GM03348 (cell line): ENCODE data around the gene DYNLRB1.

ENCODE experiments used
- DNase-seq: peaks from one replicate; pipeline ENCODE4 v3.0.0; 2012; ENCODE audit warnings: low spot score

The DYNLRB1 gene

DNA sequence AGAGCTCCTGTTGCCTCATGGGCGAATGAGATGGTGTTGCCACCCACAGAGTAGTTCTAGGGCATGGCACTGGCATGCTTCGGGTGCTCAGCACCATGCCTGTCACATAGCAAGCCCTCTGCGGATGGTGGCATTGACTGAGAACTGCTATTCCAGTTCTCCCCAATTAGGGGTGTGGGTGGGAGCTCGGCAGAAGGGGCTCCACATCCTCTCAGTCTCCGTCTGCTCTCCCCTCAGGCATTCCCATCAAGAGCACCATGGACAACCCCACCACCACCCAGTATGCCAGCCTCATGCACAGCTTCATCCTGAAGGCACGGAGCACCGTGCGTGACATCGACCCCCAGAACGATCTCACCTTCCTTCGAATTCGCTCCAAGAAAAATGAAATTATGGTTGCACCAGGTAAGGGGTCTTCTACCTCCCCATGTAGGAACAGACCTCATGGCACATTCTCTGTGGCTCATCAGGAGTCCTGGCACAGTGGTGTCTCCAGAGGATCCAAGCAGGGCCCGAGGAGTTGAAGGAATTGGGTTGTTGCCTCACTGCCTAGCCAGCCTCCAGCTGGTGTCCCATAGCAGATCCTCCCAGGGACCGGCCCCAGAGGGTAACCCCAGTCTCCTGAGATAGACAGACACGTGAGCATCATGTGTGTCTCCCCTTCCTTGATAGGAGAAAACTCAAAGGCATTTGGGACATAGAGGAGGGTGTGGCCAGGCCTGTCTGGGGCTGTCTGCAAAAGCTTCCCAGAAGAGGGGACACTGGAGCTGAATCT is 18.4 kb downstream of the DYNLRB1 start:
- no peak for DNase-seq

- DNase-seq, result no peak
These were observed 19.1 kb downstream of the DYNLRB1 start for GRCh38 chr20:34535301-34535840.

DNA sequence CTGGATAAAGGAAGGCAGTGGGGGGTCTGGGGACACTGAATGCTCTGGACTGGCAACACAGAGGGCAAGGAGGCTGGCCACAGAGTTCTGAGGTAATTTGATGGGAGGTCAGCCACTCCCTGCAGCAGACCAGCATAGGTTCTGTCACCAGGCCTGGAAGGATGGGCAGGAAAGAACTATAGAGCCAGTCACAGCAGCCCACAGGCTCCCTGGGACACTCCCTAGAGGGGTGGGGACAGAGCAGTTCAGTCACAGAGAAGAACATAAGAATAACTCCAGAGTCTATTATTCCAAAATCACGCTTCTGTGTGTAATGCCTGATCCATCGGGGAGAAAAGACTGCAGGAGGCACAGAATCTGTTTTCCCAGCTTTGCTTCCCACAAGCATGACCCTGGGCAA is 19.6 kb downstream of the DYNLRB1 start:
- no peak for DNase-seq

- DNase-seq, result no peak
These were observed 20.7 kb downstream of the DYNLRB1 start for GRCh38 chr20:34536798-34537394.

GRCh38 chr20:34537651-34538050 is 21.4 kb downstream of the DYNLRB1 start:
- no peak for DNase-seq

- DNase-seq, result peak; percentile 83
These were observed 22.5 kb downstream of the DYNLRB1 start for GRCh38 chr20:34538671-34539123.

DNA sequence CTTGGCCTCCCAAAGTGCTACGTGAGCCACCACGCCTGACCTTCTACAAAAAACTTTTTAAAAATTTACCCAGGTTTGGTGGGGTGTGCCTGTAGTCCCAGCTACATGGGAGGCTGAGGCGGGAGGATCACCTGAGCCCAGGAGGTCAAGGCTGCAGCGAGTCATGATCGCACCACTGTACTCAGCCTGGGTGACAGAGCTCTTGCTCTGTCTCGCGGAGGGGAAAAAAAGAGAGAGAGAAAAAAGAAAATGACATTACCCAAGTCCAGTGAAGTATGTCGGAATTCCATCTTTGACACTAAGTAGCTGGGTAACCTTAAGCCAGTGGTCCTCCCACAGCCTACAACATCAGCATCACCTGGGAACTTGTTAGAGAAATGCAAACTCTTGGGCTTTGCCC is 23.5 kb downstream of the DYNLRB1 start:
- DNase-seq, result no peak

GRCh38 chr20:34540596-34541263 is 24.5 kb downstream of the DYNLRB1 start:
- no peak for DNase-seq

GRCh38 chr20:34541264-34541901 is 25.2 kb downstream of the DYNLRB1 start:
- no peak for DNase-seq

DNA sequence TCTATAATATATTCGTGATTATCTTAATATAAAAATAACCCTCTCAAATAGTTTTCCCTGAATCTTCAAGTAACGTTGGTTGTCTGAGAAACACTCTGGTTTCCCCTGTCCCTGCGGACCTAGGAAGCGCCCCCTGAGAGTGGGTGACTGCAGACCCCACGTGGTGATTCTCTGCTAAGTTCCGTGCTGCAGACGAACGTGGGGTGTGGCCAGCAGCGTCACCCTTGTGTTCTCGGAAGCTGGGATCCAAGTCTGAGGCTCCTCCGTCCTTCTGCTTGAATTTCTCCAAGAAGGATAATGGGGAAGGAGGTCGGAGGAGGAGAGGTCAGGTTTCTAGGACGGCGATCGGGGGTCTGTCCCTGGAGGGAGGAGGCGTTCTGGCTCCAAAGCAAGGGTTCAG is 25.7 kb downstream of the DYNLRB1 start:
- DNase-seq, result no peak

GRCh38 chr20:34542439-34542838 is 26.2 kb downstream of the DYNLRB1 start:
- DNase-seq, result no peak

DNA sequence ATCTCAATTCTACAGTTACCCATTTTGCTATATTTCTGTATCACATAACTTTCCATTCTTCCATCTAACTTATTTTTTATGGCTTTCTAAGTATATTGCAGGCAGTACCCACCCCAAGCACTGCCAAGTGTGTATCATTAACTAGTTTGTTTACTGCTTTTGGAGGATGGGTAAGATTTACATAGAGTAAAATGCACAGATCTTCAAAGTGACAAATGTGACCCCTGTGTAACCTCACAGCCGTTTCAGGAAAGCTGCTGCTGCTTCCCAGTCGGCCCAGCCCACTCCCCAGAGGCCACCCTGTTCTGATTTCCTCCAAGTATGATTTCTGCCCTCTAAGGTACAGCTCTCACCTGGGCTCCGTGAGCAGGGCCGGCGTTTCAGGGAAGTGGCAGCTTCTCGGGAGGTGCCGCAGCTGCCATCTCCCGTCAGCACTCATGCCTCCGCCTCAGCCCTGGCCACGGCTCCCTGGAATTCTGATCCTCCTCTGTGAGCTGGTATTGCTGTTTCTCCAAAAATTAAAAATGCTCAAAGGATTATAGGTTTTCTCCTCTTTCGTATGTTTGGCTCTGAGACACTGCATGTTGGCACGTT is 27.3 kb downstream of the DYNLRB1 start:
- DNase-seq, result no peak

DNA sequence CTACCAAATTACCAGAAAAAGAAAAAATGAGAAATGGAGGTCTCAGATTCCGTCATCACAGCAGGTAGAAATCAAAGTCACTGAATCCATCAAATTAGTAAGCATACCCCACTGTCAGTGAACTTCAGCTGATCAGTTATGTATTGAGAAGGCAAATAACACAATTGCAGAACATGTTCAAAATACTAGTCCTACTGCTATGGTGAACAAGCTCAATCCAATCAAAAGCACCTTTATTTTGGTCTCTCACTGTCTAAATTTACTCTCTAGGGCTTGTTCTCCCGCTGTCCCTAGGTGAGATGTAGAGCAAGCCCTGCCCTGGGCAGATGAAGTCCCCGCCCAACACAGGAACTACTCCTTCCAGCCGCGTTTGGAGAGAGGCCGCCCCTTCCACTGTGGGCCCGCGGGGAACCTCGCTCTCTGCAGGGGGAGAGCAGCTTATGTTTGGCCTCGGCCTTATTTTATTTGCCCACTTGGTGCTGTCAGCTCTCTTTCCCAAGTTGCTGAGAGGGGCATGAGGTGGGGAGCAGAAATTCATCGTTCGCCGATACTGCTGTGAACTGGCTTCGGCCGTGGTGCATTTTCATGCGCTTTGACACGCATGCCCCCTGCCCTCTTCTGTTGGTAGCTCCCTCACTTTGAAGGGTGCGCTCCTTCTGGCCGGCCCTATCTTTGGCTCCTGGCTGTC is 28.0 kb downstream of the DYNLRB1 start:
- no peak for DNase-seq

DNA sequence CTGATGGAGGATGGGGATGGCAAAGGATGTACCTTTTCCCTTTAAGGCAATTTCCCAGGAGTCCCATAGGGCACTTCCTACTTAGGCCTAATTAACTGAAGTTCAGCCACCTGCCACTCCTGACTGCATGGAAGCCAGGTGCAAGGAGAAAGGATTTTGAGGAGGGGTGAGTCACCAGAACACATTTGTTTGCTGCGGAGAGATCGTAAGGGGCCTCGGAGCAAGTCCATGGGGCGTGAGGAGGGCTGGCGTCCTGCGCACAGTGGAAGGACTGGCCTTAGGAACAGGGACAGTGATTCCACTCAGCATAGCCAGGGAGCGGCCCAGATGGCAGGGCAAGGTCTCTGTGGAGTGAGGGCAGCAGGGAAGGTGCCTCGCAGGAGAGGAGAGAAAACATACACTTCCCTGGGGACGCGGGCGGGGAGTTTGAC is 30.5 kb downstream of the DYNLRB1 start:
- DNase-seq, result no peak

- no peak for DNase-seq
These were observed 31.8 kb downstream of the DYNLRB1 start for GRCh38 chr20:34547844-34548613.

DNA sequence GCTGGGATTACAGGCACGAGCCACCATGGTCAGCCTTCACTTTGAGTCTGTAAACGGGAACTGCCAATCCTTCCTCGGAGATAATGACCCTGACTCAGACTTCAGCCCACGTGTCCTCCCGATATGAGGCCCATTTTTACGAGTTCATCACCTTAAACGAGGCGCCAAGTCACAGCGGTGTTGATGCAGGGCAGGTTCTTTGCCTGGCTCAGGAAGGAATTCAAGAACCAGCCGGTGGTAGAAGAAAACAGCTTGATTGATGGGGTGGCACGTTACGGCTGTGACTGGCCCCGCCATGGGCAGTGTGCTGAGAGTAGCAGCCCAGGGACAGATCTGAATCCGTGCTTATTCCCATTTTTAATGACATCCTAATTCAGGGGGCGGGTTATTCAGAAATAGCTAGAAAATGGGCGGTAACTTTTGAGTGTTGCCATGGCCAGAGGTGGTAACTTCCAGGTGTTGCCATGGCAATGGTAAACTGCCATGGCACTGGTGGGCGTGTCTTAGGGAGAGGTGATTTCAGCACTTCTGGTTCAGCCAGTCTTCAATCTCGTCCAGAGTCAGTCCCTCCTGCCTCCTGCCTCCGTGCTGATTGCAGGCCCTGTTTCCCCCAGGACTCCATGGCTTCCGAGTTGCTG is 33.2 kb downstream of the DYNLRB1 start:
- no peak for DNase-seq

GRCh38 chr20:34549929-34550305 is 33.7 kb downstream of the DYNLRB1 start:
- DNase-seq, result no peak

GRCh38 chr20:34552569-34552968 is 36.3 kb downstream of the DYNLRB1 start:
- no peak for DNase-seq

DNA sequence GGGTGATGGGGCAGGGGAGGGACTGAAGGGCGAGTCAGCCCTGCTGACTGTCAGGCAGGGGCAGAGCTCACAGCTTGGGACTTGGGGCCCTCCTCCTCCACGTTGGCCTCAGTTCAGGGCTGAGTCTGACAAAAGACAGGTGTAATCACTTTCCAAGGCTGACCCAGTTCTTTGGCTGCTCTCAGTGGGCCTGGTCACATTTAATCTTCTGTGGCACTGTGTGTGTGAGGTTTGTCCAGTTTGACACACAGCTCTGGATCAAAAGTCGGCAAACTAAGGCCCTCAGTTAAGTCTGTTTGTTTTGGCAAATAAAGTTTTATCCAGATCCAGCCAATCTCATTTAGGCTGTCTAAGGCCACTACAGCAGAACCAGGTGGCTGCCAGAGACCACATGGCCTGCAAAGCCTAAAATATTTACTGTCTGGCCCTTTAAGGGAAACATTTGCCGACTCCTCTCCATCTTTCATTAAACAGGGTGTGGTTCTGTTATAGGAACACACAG is 37.2 kb downstream of the DYNLRB1 start:
- no peak for DNase-seq

DNA sequence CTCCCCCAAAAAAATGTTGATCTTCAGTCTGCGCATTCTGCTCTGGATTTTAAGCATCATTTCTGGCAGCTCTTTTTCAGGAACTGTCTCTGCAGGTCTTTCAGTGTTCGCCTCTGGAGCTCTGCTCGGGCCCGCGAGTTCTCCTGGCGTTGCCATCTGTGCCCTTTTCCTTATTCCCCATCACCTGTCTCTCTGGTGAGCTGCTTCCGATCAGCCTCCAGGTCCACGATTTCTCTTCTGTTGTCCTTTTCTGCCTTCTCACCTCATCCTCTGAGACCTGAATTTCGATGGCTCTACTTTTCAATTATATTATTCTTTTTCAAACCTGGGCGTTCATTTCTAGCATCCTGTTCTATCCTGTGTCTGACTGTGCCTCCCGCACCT is 41.7 kb downstream of the DYNLRB1 start:
- no peak for DNase-seq
